GM18909 (cell line): ENCODE data around the gene NEB.
A peak's percentile ranks its signal among the peaks of the same experiment; 100 is the strongest.
"Not testable (repeated sequence)": the region's sequence is repeated elsewhere in the genome, so short reads cannot be mapped to it uniquely, and the experiment has no call there.

Experiments
- ATAC-seq: cut with Tn5 transposase; IDR thresholded peaks from one replicate; pipeline ENCODE4 v1.9.1; 2021; ENCODE audit warnings: mild to moderate bottlenecking; ENCODE audit not compliant: unreplicated experiment, poor library complexity

The NEB gene

DNA sequence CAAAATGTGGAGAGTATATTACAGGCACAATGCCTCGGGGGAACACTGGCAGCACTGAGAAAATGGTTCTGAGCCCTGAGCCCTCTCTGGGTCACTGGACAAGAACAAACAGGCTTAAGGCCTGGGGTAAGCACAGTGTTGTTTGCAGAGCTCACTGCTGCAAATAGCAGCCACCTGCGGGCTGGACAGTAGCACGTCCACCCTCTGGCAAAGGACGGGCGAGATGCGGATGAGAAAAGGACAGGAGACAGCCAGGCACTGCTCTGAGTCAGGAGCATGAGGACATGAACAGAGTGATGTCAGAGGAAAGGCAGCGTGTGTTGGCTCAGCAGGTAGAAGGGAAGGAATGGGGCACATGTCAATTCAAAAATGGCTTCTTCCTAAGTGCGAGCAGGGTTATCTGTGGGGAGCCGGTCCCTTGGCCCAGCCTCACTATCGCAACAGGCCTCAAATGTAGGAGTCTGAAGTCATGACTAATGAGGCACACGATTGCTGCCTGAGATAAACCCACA, 25.9 kb upstream of the NEB start:
- ATAC-seq, result no peak

GRCh38 chr2:151758744-151759143, 24.5 kb upstream of the NEB start:
- ATAC-seq, result no peak

- no peak for ATAC-seq
Observed at GRCh38 chr2:151757861-151758260, 23.6 kb upstream of the NEB start.

- no peak for ATAC-seq
Observed at GRCh38 chr2:151756820-151757219, 22.5 kb upstream of the NEB start.

DNA sequence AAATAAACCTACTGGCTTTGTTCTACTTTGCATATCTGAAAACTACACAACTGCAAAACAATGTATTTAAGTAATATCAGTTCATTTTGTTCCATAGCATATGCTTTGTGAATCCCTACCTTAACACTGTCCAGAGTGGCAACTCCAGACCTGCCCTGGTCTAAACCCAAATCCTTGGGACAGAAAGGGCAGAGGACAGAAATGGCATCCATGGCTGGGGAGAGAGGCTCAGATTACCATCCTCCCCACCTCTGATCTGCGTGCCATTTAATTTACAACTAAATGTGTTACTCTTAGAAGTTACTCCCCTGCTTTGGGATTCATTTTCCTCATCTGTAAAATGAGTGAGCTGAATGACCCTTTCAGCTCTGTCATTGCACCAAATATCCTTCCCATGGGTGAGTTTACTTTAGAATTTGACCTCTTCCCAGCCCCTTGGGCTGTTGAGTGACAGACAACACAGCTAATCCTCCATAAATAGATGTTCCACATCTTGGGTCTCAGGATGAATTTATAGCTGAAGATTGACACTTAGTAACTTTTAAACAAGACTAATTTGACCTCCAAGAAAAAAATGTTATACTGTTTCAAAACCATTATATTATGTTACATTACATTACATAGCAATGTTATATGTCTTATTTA, 20.1 kb upstream of the NEB start:
- ATAC-seq, result no peak

DNA sequence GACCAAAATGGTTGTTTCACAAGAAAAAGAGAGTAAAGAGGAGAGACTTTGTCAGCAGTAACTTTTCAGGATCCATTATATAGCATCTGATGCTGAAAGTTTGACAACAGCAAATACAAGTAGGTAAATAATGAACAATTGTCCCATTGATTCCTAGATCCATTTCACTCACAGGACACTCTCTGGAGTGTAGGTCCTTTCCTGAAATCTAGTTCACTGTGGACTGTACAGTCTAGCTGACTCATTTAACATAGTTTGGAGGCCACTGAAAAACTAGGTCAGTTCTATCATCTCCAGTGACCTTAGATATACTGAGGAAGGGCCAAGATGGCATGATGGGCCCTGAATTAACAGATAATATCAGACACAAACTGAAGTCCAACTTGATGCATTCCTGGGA, 19.3 kb upstream of the NEB start:
- ATAC-seq, result no peak

DNA sequence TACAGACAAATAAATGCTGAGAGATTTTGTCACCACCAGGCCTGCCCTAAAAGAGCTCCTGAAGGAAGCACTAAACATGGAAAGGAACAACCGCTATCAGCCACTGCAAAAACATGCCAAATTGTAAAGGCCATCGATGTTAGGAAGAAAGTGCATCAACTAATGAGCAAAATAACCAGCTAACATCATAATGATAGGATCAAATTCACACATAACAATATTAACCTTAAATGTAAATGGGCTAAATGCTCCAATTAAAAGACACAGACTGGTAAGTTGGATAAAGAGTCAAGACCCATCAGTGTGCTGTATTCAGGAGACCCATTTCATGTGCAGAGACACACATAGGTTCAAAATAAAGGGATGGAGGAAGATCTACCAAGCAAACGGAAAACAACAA, 11.0 kb upstream of the NEB start:
- not testable (repeated sequence) for ATAC-seq

GRCh38 chr2:151730262-151730975, 3.9 kb downstream of the NEB start:
- peak; percentile 64 for ATAC-seq

GRCh38 chr2:151729837-151730236, 4.4 kb downstream of the NEB start:
- peak; percentile 23 for ATAC-seq

DNA sequence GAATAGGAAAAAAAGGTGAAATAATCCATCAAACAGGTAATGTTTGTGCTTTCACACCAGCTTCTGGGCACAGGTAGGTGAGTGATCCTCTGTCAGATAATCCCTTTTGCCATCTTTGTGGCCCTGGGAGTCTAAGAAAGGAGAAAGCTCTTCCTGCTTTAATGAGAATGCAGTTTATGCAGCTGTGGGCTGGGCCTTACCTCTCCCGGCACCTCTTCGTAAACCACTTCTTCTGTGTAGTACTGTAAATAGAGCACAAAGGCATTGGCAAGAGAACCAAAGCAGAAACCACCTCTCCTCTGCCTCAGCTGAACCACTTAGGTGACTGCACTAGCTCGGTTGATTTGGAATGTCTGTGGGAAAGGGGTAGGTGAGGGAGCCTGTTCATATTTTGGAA, 4.9 kb downstream of the NEB start:
- no peak for ATAC-seq

- no peak for ATAC-seq
Observed at GRCh38 chr2:151728804-151729414, 5.4 kb downstream of the NEB start.

DNA sequence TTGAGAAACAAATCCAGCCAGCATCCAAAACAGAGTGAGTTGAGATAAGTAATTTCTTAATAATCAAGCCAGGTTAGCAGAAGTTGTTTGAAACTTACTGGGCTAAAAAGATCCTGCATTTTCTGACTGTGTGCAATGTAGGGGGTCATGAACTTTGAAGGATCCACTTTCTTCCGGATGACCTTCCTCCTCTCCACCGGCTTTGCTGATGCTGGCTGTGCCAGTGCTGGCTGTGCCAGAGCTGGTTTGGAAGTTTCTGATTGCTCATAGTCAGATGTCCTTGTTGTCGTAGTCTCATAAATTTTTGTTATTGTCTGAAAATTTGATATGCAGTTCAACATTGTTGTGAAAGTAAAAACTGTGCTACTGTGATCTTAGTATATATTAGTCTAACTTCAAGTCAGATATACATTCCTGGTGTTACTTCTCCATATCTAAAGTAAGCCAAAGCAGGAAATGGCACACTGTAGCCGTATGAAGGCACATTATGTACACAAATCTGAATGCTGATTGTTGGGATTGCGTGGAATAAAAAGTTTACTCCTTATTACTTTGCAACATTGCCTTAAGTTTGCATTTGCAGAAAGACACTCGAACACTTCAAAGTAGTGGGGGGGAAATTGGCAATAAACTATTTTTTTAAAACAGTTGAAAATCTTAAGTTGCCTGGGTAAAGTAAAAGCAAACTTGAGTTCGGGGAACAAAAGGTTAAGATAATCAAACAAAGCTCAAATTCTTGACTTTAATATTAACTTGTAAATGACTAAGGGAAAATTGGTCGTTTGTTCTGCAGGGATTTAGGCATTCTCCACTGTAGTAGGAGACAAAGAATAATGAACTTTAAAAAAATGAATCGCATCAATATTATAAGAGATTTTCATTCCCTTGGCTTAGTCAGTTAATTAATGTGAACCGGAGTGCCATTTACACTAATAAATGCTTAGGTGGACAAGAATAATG, 6.4 kb downstream of the NEB start:
- ATAC-seq, result no peak

- no peak for ATAC-seq
Observed at GRCh38 chr2:151721161-151721560, 13.1 kb downstream of the NEB start.

GRCh38 chr2:151720521-151720920, 13.8 kb downstream of the NEB start:
- ATAC-seq, result no peak

DNA sequence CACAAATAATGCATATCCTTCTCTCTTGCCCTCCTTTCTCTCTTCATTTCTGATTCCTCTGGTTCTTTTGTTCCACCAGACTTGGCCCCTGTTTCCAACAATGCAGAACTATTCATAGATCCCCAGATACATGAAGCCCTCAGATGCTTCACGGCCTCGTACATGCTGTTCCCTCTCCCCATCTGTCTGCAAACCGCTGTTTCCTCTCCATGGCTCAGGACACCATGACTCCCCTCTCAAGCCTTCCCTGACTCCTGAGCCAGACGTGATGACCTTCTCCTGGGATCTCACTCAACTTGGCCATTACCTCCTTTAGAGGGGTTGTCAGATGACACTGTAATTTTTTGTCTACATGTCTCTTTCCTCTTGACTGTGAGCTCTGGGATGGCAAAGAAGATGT, 15.5 kb downstream of the NEB start:
- ATAC-seq, result no peak

- ATAC-seq, result no peak
Observed at GRCh38 chr2:151718247-151718646, 16.0 kb downstream of the NEB start.

- no peak for ATAC-seq
Observed at GRCh38 chr2:151716721-151717120, 17.6 kb downstream of the NEB start.

DNA sequence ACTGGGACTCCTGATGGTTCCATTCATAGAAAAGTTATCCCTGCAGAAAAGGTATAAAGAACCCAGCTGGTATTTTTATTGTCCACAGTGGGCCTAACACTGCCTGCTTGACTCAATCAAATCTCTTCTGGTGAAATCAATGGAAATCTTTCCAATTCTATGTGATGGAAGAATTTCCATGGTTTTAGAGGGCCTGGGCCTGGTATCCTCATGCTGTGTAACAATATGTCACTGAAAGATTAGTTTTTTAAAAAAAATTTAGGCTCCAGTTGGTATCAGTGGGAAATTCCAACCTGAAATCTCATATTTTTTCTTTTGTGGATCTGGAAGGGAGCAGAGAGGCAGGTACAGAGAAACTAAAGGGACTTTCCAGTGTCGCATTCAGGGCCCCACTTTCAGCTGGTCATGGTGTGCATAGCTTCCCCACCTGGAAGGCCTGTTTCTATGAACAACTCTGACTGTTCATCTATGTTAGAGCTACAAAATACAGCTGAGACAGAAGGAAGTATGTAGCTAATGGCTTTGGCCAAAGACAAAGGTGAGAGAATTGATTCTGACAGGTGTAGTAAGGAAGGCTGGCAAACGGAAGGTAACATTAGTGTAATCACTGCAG, 20.9 kb downstream of the NEB start:
- no peak for ATAC-seq

DNA sequence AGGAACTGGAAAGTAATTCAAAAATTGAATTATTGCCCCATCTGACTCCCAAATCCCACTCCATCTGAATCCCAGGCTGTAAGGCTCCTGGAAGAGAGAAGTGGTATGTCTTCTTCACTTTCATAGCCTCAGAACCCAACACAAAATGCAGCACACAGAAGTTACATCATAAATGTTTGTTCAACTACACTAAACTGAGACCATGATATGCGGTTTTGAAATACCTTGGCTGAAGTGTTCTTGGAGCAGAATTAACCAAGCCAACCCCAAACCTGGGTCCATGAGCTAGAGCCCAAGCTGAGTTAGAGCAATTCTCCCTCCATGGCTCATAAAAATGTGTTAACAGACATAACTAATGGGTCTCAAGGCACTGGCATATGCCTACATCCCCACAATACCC, 23.3 kb downstream of the NEB start:
- no peak for ATAC-seq

DNA sequence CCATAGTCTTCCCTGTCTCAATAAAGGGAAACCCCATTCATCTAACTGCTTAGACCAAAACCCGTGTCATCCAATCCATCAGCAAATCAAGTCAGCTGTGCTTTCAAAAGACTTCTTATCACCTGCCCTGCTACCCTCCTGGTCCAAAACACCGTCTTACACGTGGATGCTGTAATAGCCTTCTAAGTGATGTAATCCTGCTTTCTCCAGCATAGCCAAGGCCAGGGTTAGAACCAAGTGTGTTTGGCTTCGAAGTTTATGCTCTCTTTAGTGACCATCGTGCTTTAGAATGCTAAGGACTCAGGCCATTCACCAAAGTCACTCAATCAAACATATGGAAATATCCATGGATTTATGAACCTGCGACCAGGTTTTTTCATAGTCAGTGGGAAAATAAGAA, 25.5 kb downstream of the NEB start:
- ATAC-seq, result no peak
